ENCODE measurements around the gene MAP4K1.
"Not testable (repeated sequence)": the region's sequence is repeated elsewhere in the genome, so short reads cannot be mapped to it uniquely, and the experiment has no call there.

MAP4K1 gene

DNA sequence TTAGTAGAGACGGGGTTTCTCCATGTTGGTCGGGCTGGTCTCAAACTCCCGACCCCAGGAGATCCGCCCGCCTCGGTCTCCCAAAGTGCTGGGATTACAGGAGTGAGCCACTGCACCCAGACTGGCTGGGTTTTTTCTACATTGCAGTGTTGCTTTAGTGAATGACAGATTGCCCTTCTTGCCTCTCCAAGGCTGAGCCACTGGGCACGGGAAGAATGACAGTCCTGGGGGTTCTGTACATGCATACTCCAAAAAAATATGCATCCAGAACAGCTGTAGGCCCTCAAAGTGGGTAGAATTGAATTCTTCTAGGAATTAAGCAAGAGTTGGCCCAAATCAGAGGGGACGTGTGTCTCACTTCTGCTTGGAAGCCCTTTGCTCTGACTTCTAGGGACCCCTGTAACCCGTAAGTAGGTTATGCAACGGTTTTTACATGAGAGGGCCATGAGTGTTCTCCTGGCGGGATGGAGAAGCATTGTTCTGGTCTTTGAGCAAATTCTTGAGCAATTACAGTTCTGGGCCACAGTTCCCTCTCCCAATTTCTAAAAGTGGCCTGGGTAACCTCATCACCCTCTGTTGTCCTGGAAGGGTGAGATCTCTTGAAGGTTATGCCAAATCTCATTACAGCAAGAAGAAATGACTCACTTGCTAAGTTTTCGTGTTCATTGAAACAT, 33.3 kb upstream of the MAP4K1 start:
- DNase-seq: no peak

GRCh38 chr19:38650172-38650775, 32.5 kb upstream of the MAP4K1 start:
- DNase-seq: no peak

DNA sequence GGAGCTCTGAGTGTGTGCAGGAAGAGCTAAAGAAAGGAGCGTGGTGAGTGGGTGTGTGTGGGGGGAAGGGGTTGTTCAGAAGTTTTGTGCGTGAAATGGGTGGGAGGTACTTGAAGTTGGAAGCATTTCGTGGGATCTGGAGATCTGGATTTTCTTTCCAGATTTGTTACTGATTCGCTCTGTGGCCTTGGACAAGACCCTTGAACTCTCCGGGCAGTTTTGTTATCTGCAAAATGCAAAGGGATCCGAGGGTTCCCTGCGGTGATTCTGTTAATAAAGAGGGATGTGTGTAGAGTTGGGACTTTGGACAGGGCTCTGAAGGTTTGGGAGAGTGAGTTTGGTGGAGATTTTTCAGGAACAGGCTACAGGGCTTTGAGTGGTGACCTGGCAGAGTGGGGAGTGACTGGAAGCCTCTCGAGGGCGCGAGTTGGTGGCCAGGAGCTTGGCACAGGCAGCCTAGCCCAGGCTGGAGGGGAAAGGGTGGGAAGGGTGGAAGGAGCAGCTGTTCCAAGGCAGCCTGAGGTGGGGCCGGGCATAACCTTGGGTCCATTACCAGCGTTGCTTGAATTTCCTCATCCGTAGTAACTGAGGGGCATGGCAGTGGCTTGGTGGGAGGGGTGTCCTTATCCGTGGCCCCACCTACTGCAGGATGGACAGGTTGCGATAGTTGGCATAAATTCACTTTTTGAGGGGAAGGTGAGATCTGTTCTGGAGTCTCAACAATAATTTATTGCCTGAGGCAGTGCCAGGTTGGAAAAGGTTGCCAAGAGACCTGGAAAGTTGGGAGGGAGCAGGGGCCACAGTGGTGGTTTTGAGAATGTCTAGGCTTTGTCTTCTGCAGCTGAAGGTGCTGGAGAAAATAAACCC, 31.8 kb upstream of the MAP4K1 start:
- DNase-seq: peak; percentile 66

- DNase-seq: peak; percentile 24
These were observed 31.1 kb upstream of the MAP4K1 start for GRCh38 chr19:38648769-38649304.

DNA sequence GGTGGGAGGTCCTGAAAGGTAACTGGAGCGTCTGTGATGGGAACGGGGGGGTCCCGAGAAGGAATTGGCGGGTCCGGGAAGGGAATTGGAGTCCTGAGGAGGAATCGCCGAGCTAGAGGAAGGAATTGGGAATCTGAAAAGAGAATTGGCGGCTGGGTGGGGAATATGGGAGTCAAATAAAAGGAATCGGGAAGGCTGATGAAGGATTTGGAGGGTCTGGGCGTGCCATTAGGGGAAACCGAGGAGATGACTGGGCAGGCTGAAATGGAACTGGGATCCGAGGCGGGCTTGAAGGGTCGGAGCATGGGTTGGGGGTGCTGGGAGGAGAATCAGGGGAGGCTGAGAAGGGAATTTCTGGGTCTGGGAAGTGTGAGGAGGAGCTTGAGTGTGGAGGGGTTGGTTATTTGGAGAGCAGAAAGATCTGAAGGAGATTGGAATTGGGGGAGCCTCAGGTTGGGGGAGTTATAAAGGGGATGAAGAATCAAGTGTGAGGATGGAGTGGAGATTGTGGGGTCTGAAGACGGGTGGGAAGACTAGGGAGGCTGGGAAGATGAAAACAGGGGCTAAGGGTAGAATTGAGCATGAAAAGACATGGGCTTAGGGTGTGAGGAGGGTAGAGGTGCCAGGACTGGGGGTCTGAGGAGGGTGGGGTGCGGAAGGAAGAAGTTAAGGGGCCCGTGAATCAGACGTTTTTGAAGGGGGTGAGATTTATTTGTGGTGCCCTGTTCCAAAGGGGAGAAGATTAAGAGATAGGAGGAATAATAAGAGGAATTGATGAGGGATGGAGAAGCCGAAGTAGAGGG, 30.4 kb upstream of the MAP4K1 start:
- DNase-seq: peak; percentile 51

DNA sequence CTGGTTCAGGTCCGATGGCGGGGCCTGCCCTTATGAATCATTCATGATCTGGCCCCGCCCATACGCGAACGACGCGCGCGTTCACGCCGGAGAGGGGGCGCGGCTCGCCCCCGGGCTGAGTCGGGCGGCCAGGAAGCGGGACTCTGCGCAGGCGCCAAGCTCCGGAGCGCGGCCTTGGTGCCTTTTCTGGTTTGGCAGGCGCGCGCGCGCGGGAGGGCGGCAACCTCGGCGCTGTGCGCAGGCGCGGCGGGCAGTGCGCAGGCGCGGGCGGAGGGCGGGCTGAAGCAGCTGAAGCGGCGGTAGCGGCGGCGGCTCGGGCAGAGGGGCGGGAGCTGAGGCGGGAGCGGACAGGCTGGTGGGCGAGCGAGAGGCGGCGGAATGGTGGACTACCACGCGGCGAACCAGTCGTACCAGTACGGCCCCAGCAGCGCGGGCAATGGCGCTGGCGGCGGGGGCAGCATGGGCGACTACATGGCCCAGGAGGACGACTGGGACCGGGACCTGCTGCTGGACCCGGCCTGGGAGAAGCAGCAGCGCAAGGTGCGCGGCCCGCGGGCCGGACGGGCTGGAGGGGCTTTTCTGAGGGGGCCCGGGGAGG, 29.7 kb upstream of the MAP4K1 start, which contains the start of gene ACTN4:
Gene ACTN4 (plus strand): TSS at position 282 of the 598 bp plus-strand sequence. CDS start 97 bp downstream, at position 379.
- DNase-seq: peak; percentile 94

DNA sequence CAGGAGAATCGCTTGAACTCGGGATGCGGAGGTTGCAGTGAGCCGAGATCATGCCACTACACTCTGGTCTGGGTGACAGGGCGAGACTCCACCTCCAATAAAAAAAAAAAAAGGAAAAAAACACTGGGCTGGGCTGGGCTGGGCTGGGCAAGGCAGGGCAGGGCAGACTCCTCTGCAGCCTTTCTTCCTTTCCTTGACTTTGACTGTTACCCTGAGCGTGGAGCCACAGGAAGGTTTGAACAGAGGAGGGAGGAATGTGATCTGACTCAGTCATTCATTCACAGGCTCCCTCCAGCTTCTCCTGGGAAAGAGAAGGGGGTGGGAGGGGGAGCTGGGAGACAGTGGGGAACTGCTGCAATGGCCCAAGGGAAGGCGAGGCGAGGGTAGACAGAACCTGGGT, 27.0 kb upstream of the MAP4K1 start:
- DNase-seq: no peak

- DNase-seq: no peak
These were observed 24.4 kb upstream of the MAP4K1 start for GRCh38 chr19:38642176-38642575.

DNA sequence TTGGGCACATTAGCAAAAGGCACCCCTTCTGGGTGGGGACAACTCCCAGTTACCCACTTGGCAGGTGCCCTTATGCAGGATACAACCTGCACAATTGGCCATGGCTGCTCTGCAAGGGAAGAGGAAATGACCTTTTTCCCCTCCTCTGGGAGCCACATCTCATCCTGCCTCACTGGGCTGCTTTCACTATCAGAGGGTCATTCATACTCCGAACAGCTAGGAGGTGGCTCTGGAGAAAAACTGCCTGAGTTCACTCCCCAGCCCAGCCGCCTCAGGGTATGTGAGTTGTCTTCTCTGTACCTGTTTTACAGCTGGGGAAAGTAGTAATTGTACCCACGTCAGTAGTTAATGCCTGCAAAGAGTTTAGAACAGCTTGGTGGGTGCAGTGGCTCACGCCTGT, 22.6 kb upstream of the MAP4K1 start:
- no peak for DNase-seq

GRCh38 chr19:38639679-38640078, 21.9 kb upstream of the MAP4K1 start:
- DNase-seq: no peak

DNA sequence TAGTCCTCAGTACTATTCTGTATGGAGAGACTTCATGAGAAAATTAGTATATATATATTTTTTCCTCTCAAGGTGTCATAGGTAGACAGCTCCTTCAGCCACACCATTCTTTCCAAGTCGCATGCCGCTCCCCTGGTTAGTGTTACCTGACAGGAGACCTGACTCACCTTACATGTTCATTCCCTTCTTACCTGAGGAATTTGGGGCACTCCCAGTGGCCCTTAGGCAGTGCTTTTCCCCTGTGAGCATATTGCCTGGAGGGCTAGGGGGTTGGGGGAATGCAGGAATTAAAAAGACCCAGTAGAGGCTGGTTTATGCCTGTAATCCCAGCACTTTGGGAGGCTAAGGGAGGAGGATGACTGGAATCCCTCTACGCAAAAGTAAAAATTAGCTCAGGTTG, 20.7 kb upstream of the MAP4K1 start:
- DNase-seq: no peak

GRCh38 chr19:38635483-38636399, 18.0 kb upstream of the MAP4K1 start:
- DNase-seq: no peak

DNA sequence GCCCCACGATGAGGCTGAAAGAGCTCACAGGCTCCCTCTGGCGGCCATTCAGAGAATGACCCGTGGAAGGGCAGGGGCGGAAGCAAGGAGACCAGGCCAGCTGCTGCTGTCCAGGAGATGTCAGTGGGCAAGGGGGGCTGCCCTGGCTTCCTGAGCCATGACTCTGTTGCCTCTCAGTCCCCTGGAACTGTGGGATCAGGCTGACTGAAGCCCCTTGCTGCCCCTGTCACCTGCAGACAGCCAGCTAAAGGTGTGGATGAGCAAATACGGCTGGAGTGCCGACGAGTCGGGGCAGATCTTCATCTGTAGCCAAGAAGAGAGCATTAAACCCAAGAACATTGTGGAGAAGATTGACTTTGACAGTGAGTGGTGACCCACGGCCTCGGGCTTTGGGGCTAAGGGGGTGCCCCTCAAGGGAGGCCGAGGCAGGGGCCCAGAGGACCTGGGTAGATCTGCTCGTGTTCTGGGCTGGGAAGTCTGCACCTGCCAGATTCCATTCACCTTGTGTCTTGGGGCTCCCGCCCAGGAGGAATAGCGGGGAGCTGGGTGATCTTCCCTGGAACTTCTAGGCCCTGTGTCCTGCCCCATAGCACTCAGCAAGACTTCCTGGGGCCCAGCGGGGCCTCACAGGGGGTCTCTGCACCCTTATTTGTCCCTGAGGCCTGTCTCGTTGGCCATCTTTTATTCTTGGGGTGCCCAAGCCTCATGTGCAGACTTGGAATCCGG, 17.2 kb upstream of the MAP4K1 start:
- DNase-seq: peak; percentile 31

DNA sequence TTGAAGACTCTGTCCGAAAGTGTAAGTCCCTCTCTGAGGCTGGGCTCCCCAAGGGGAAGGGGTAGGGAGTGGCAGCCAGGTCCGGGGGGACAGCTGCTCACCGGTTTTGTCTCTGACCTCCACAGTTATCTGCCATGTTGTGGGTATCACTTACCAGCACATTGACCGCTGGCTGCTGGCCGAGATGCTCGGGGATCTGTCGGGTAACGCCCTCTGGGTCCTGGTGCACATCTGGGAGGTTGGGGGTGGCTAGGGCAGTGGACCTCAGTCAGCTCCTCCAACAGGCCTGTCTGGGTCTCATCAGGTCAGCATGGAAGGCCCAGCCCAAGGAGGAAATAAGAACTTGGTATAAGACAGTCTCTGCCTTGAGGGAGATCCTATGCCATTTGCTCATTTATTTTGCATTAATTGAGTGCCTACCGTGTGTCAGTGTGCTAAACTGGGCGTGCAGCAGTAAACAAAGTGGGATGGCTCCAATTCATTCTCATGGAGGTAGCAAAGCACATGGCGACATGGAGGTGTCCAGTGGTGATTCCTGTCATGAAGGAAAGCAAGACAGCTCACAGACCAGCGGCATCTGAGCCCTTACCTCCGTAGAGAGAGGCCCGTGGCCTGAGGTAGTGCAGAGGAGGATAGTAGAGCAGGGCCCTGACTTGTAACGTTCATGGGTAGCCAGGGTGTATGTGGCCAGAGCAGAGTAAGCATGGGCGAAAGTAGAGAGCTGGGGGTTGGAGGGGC, 14.9 kb upstream of the MAP4K1 start:
- no peak for DNase-seq

- not testable (repeated sequence) for DNase-seq
These were observed 14.2 kb upstream of the MAP4K1 start for GRCh38 chr19:38631811-38632475.

DNA sequence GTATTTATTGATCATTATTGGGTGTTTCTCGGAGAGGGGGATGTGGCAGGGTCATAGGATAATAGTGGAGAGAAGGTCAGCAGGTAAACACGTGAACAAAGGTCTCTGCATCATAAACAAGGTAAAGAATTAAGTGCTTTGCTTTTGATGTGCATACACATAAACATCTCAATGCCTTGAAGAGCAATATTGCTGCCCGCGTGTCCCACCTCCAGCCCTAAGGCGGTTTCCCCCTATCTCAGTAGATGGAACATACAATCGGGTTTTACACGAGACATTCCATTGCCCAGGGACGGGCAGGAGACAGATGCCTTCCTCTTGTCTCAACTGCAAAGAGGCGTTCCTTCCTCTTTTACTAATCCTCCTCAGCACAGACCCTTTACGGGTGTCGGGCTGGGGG, 13.5 kb upstream of the MAP4K1 start:
- not testable (repeated sequence) for DNase-seq

GRCh38 chr19:38629568-38629967, 11.8 kb upstream of the MAP4K1 start:
- no peak for DNase-seq

- no peak for DNase-seq
These were observed 8.6 kb upstream of the MAP4K1 start for GRCh38 chr19:38626401-38626800.

DNA sequence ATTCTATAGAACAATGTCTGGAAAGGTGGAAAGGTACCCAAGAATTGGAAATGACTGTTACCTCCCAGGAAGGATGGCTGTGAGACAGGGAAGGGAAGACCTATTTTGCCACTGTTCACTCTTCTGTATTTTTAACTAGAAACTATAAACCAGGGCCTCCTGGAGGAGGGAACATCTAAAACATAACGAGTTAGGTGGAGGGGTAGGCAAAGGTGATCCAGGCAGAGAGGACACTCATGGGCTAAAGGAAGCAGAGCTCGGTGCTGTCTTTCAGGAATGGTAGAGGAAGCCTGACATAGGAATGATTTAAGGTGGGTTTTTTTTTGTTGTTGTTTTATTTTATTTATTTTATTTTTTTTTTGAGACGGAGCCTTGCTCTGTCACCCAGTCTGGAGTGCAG, 7.1 kb upstream of the MAP4K1 start:
- no peak for DNase-seq

All from DMS79 treated with DMSO at 0.1 percent for 48 hours (cell line).